Measurements from ENCODE around the gene INHA.
A peak's percentile ranks its signal among the peaks of the same experiment; 100 is the strongest.

INHA gene

DNA sequence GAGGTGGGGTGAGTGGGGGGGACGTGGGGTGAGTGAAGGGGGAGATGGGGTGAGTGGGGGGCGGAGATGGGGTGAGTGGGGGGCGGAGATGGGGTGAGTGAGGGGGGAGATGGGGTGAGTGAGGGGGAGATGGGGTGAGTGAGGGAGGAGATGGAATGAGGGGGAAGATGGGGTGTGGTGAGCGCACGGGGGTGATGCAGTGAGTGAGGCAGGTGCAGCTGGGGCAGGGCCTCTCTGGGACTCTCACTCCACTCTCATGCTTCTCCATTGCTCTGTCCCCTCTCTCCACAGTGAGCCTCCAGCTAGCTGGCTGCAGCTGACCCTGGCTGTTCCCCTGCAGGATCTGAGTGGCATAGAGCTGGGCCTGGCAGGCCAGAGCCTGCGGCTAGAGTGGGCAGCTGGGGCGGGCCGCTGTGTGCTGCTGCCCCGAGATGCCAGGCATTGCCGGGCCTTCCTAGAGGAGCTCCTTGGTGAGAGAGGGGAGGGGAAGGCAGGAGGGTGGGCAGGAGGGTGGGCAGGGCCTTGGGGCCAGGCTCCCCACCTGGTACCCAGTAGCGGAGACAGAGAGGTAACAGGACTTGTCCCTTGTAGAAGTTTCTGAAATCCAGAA is 41.5 kb downstream of the INHA start:
- no peak for DNase-seq

GRCh38 chr2:219614076-219614860 is 42.2 kb downstream of the INHA start:
- DNase-seq = no peak

DNA sequence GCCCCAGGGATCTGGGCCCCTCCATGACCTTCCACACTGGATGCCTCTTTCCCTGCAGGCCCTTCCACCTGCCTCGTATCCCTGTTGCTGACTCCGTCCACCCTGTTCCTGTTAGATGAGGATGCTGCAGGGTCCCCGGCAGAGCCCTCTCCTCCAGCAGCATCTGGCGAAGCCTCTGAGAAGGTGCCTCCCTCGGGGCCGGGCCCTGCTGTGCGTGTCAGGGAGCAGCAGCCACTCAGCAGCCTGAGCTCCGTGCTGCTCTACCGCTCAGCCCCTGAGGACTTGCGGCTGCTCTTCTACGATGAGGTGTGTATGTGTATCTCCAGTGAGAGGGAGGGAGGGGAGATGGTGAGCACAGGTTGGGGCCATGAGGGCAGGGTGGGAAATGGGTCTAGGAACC is 42.9 kb downstream of the INHA start:
- DNase-seq = no peak

- DNase-seq = no peak
Measured at GRCh38 chr2:219615894-219616293, 43.8 kb downstream of the INHA start.

DNA sequence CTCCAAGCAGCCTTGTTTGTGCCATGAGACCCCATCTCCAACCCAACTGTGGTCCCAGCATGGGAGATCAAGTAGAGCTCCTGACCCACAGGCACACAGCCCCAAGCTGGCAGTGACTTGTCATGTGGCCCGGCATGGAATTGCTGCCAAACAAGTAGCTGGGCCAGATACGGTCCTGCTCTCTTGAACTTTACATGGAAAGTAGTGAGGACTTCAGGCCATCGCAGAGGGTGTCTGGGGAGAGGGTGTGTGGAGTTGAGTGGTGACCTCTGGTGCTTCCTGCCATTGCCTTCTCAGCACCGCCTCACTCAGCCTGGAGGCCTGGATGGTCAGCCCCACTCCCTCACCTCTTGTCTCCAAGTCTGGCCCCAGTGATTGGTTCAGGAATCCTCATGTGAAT is 44.4 kb downstream of the INHA start:
- DNase-seq = no peak

- DNase-seq = no peak
Measured at GRCh38 chr2:219618733-219619122, 46.6 kb downstream of the INHA start.

GRCh38 chr2:219619235-219619634 is 47.1 kb downstream of the INHA start:
- no peak for DNase-seq

DNA sequence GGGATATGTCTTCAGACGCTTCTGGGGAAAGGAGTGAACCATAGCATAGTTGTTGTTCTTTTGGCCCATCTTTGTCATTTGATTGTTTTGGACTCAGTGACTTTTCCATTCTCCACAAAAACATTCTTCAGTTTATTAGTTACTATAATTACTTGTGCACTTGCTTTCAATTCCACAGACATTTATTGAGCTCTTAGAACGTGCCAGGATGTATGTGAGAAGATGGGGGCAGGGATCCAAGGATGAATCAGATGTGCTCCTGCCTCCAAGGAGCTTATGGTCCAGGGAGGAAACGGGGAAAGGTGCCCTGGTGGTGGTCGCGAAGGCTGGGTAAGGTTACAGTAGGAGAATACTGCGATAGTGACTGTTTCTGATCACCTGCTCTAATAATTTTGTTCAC is 48.4 kb downstream of the INHA start:
- no peak for DNase-seq

- peak; percentile 9 to 23 for DNase-seq
Measured at GRCh38 chr2:219621935-219622334, 49.8 kb downstream of the INHA start.

DNA sequence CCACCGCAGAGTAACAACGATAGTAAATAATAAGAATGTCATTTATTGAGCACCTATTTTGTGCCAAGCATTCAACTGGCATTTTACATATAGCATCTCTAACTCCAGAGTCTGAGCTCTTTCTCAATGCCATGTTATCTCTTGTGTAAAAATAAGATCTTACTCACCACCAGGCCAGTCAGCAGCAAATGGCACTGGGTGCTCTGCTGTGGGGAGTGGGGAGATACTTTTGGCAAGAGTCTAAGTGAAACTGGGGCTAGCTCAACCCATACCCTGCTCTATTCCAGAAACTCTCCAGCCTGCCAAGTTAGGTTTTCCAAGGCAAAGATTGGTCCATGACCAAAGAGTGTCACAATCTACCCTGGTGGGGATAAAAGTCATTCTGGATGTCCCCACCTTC is 50.4 kb downstream of the INHA start:
- no peak for DNase-seq

DNA sequence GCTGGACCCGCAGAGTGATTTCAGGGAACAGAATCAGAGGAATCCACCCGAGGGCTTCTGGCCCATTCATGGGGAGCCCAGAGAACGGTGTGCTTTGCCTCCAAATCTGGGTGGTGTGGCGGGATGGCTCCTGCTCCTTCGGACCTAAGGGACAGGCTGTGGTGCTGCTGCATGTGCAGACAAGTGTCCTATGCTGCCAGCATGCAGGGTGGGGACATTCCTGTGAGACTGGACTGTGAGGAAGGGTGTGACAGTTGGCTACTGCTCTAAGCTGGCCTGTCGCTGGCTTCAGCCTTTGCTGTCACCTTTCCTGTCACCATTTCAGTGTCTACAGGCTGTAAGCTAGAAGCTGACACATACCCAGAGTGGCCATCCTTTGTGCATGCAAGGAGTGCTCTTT is 52.5 kb downstream of the INHA start:
- no peak for DNase-seq

DNA sequence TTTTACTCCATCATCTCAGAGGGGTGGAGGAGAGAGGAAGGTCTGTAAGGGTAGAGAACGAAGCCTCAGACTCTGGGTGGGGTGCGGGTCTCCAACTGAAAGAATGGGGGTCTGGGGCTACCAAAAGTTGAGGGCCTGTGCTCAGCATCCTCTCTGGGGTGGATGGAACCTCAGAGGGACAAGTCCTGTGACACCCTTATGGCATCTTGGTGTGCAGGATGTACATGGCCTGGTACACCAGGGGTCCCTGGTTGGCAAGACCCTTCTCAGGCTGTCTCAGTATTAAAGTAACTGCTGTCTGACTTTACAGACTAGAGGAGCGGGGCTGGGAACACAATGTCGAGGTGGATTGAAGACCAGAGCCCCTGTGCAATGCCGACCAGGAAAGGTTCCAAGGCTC is 53.1 kb downstream of the INHA start:
- no peak for DNase-seq

Data from inflammatory macrophage treated with lipopolysaccharide for 1 hour (primary cell).